ENCODE measurements around the gene NAT16. TPM values are rescaled to one million over a fixed set of nuclear protein-coding genes. Genes with fewer than 3 reads are reported as not detected.
A peak's percentile ranks its signal among the peaks of the same experiment; 100 is the strongest.
"Not testable (repeated sequence)": the region's sequence is repeated elsewhere in the genome, so short reads cannot be mapped to it uniquely, and the experiment has no call there.

NAT16 gene
- polyA plus RNA-seq, 1 of the 3 experiments (the other 2 are of a cell fraction), result 0.64 TPM

- ChIA-PET POLR2A (interaction anchor here (0.9 to 2.5 kb wide), 3 partner anchors 9 to 44 kb away, joined by 3 to 11 read pairs (median 8); no protein-coding TSS in a partner anchor), CTCF (interaction anchor here (0.8 to 2.4 kb wide), 4 partner anchors 11 to 38 kb away, joined by 3 to 11 read pairs (median 4); partner anchors contain the start of genes PLOD3 and ZNHIT1)
- TF ChIP-seq NFIC (IDR thresholded peaks at IDR 0.05; ENCODE audit: borderline replicate concordance) (no peak), JUND (IDR thresholded peaks at IDR 0.05) (no peak), RAD21 (IDR thresholded peaks at IDR 0.05; ENCODE audit: low read length) (no peak), REST (IDR thresholded peaks at IDR 0.05; ENCODE audit: low read depth, low read length) (no peak), TCF12 (IDR thresholded peaks at IDR 0.05) (no peak), MAX (IDR thresholded peaks at IDR 0.05; ENCODE audit: low read depth) (no peak), USF1 (IDR thresholded peaks at IDR 0.05; ENCODE audit: borderline replicate concordance, low read depth) (no peak), ELF1 (IDR thresholded peaks at IDR 0.05) (no peak), YY1 (IDR thresholded peaks at IDR 0.05; ENCODE audit: low read depth) (no peak), GABPA (IDR thresholded peaks at IDR 0.05; ENCODE audit: low read depth) (no peak), GATA2 (CRISPR knock-in tag; IDR thresholded peaks at IDR 0.05) (no peak), FOXJ3 (CRISPR knock-in tag; IDR thresholded peaks at IDR 0.05) (no peak), MEF2A (IDR thresholded peaks at IDR 0.05; ENCODE audit: borderline replicate concordance, low read depth) (no peak), RFX5 (IDR thresholded peaks at IDR 0.05; ENCODE audit: low read length) (no peak), TAF1 (IDR thresholded peaks at IDR 0.05; ENCODE audit: borderline replicate concordance, low read depth, low read length) (no peak), FOSL2 (IDR thresholded peaks at IDR 0.05; ENCODE audit: borderline replicate concordance, low read depth) (no peak), RXRA (IDR thresholded peaks at IDR 0.05; ENCODE audit: borderline replicate concordance, low read depth) (no peak), USF2 (IDR thresholded peaks at IDR 0.05; ENCODE audit: borderline replicate concordance, low read depth, low read length) (no peak), SIN3A (IDR thresholded peaks at IDR 0.05; ENCODE audit: borderline replicate concordance, low read depth, low read length) (no peak), EZH2phosphoT487 (IDR thresholded peaks at IDR 0.05; ENCODE audit: borderline replicate concordance, low read depth) (no peak)
- no peak overlapping the region for H2AFZ ChIP-seq (ENCODE audit: low read depth)
- H3K4me3 ChIP-seq (ENCODE audit: low read depth in 2 of 2, low read length in 1 of 2), result no peak overlapping the region
- H3K9me2 ChIP-seq, result no peaks in the 10 kb centered on the region
- H3K27me3 ChIP-seq (ENCODE audit: insufficient read depth), result no peaks in the 10 kb centered on the region
- no peaks in the 10 kb centered on the region for H3K79me2 ChIP-seq (ENCODE audit: insufficient read depth)
- no peak for DNase-seq
- H3F3A ChIP-seq (replicated peaks; ENCODE audit: insufficient read depth), result peaks cover 9% of the 10 kb centered on the region
- H3K36me3 ChIP-seq (replicated peaks in 1 of 2; ENCODE audit: control insufficient read depth in 1 of 2, insufficient read depth in 2 of 2, low read length in 1 of 2), result peaks cover 10 to 22% of the 10 kb centered on the region in 2 experiments
- H3K9me3 ChIP-seq, result no peaks in the 10 kb centered on the region
- no peak overlapping the region for H3K4me2 ChIP-seq
- no peaks in the 10 kb centered on the region for H4K20me1 ChIP-seq (ENCODE audit: insufficient read depth)
- no peak overlapping the region for H3K9ac ChIP-seq
- no peak overlapping the region for H3K27ac ChIP-seq (ENCODE audit: low read depth in 2 of 2, low read length in 1 of 2)
- 93% methylated on average over 32 of the region's 32 CpGs for WGBS (ENCODE audit: low lambda C conversion rate)
- no peaks in the 10 kb centered on the region for H3K4me1 ChIP-seq (ENCODE audit: control insufficient read depth in 1 of 2, insufficient read depth in 2 of 2, low read depth in 1 of 2, low read length in 1 of 2)
Observed at GRCh38 chr7:101205901-101206664, 26.0 kb upstream of the NAT16 start.

- not testable (repeated sequence) for H3K79me2 ChIP-seq (ENCODE audit: insufficient read depth); H4K20me1 ChIP-seq (ENCODE audit: insufficient read depth); H3K9me2 ChIP-seq; H3K4me3 ChIP-seq (ENCODE audit: low read depth in 2 of 2, low read length in 1 of 2); H2AFZ ChIP-seq (ENCODE audit: low read depth); H3K4me1 ChIP-seq (ENCODE audit: control insufficient read depth in 1 of 2, insufficient read depth in 2 of 2, low read depth in 1 of 2, low read length in 1 of 2); H3K9me3 ChIP-seq; H3K27ac ChIP-seq (ENCODE audit: low read depth in 2 of 2, low read length in 1 of 2); H3F3A ChIP-seq (replicated peaks; ENCODE audit: insufficient read depth); H3K9ac ChIP-seq; H3K4me2 ChIP-seq; H3K27me3 ChIP-seq (ENCODE audit: insufficient read depth)
- 69% methylated on average over 22 of the region's 22 CpGs for WGBS (ENCODE audit: low lambda C conversion rate)
- CTCF ChIA-PET, result interaction anchor here (0.9 to 2.7 kb wide), 9 partner anchors 9 to 79 kb away, joined by 3 to 32 read pairs (median 10); partner anchors contain the start of genes PLOD3 and ZNHIT1
- POLR2A ChIA-PET, result interaction anchor here (0.6 to 2.5 kb wide), 7 partner anchors 9 to 49 kb away, joined by 3 to 11 read pairs (median 4); partner anchors contain the start of genes PLOD3, VGF and ZNHIT1
- peak; percentile 20 for DNase-seq
- peaks cover 9 to 16% of the 10 kb centered on the region in 2 experiments for H3K36me3 ChIP-seq (replicated peaks in 1 of 2; ENCODE audit: control insufficient read depth in 1 of 2, insufficient read depth in 2 of 2, low read length in 1 of 2)
Observed at GRCh38 chr7:101203740-101204738, 23.9 kb upstream of the NAT16 start.

Measured in SK-N-SH (cell line).